GM21390 (cell line): Measurements from ENCODE around the gene LRIG1.
A peak's percentile ranks its signal among the peaks of the same experiment; 100 is the strongest.

Experiments used
- ATAC-seq: cut with Tn5 transposase; IDR thresholded peaks from one replicate; pipeline ENCODE4 v1.9.1; 2021; ENCODE audit not compliant: unreplicated experiment

Gene LRIG1

DNA sequence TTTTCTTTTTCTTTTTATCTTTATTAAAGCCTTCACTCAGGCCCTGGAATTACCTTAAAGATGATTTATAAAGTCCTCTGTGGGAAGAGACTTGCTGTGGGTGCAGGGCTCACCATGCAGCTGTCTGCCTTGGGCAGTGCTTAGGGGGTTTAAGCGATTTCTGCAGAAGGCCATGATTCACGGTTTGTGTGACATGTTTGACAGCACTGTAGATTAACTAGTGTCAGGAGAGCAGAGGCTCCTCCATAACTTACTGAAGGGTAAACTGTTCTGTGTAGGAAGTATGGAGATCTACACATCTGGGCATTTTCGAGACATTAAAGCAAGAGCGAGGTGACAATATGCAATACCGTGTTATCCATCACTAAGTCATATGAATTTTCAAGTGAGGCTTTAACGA is 137.7 kb downstream of the LRIG1 start:
- ATAC-seq = no peak

DNA sequence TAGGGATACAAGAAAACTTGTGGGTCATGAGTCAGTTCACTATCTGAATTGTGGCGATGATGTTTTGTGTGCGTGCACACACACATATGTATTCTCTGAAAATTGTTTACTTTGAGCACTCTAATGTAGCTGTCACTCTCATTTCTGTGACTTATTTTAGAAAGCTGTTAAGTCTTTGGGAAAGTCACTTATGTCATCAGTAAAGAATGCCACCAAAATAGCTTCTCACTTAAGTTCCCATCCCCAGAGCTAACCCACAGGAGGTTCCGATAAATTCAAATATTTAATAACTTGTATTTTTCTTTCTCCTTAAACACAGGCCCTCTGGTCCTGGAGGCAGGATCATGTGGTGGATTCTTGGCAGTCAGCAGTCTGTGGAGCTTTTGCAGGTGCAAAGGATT is 138.3 kb downstream of the LRIG1 start:
- ATAC-seq = no peak

DNA sequence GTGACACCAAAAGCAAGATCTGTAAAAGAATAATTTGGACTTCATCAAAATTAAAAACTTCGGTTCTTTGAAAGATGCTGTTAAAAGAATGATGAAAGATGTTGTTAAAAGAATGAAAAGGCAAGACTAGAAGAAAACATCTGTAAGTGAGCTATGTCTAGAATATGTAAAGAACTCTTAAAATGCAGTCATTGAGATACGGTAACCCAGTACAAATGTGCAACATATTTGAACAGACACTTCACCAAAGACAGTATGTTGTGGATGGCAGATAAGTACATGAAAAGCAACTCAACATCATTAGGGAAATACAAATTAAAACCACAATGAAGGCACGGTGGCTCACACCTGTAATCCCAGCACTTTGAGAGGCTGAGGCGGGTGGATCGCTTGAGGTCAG is 139.5 kb downstream of the LRIG1 start:
- ATAC-seq = no peak

- ATAC-seq = no peak
These were observed 144.8 kb downstream of the LRIG1 start for GRCh38 chr3:66355997-66356396.

GRCh38 chr3:66355394-66355793 is 145.4 kb downstream of the LRIG1 start:
- peak; percentile 67 for ATAC-seq

DNA sequence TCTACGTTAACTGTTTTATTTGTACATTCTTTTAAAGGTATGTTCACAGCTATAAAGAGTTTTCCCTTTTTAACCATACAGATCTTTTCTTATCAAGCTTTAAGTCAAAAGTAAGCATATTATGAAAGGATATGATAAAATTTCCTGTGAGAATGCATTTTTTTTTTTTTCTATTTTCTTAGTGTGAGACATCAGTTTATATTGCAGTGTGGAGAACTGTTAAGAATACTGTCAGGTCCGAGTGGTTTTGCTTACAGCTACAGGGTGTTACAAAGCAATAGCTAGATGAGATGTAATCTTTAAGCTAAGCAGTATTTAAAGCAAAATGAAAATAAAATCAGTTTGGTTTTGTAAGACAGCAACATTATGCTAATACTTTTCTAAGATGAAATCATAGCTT is 146.8 kb downstream of the LRIG1 start:
- ATAC-seq = no peak

DNA sequence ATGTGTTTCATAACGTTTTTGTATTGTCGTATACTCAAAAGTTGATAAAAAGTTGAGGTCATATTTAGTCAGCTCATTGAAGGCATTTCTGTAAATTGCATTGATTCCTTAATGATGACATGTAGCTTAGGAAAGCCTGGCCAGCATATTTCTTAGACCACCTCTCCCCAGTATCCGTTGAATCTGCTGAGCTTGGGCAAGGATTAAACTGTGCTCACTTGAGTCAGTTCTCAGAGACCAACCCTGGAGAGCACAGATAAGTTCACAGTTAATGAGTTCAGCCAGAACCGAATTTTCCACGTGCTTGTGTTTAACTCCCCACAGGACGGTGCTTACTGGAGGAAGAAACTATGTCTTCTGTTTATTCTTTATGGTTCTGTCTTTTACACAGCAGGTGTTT is 147.3 kb downstream of the LRIG1 start:
- ATAC-seq = no peak

GRCh38 chr3:66353039-66353438 is 147.8 kb downstream of the LRIG1 start:
- no peak for ATAC-seq

DNA sequence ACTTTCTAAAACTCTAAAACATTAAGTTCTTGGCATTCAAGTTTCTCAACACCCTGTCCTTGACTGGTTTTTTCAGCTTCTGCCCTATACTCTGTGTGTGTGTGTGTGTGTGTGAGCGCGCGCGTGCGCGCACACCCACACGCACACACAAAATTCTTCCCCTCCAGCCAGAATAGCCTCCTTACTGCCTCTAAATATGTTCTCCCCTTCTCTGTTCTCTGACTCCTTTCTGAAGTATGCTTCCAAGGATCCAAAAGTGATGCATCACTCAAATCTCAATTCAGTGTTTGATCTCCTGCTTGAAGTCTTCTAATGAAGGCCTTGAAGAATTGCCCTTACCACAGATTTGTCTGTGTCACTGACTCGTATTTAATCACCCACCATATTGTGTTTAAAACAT is 150.2 kb downstream of the LRIG1 start:
- ATAC-seq = no peak

DNA sequence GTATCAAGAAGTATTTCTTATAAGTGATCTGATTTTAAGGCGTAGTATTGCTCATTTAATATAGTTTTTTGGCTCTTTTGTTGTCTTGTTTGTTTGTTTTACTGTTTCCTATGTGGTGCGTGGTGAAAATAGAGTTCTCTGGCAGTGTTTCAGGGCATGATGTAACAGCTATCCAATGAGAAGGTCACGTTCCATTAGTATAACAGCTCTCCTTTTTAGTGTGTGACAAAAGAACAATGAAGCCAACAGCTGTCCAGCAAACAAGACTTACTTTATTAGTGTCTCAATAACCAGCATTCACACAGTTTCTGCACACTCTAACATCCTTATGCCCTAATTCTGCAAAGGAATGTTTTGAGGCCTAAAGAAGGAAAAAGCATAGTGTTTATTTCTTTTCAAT is 152.1 kb downstream of the LRIG1 start:
- ATAC-seq = no peak

GRCh38 chr3:66344848-66345578 is 155.8 kb downstream of the LRIG1 start:
- no peak for ATAC-seq

- no peak for ATAC-seq
These were observed 156.4 kb downstream of the LRIG1 start for GRCh38 chr3:66344391-66344811.

- ATAC-seq = no peak
These were observed 158.0 kb downstream of the LRIG1 start for GRCh38 chr3:66342717-66343356.

DNA sequence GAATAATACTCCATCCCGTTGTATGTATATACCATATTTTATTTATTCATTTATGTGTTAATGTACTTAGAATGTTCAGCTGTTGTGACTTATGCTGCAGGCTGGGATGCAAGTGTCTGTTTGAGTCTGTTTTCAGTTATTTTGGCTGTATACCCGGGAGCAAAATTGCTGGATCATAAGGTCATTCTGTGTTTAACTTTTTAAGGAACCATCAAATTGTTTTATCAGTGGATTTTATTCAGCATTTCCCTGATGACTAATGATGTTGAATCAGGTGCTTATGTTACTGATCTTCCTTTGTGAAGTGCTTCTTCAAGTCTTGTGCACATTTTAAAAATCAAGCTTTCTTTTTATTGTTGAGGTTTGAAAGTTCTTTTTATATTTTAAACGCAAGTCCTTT is 161.9 kb downstream of the LRIG1 start:
- no peak for ATAC-seq

DNA sequence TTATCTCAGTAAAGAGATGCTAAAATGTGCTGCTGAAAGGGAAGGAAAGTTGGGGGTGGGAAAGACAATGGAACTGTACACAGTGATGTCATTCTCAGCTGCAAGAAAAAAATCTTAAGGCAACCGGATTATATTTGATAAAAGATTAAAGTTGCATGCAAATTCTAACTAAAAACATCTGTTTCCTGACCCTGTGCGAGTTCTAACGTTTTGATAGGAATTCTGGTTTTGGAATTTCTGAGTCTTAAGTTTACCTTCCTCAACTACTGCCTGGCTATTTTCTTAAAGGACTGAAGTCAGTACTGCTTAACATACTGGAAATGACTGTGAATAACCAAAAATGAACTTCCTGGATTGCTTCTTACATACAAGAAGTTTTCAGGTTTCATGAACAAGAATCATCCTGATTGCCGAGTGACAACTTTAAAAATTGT is 164.5 kb downstream of the LRIG1 start:
- no peak for ATAC-seq

DNA sequence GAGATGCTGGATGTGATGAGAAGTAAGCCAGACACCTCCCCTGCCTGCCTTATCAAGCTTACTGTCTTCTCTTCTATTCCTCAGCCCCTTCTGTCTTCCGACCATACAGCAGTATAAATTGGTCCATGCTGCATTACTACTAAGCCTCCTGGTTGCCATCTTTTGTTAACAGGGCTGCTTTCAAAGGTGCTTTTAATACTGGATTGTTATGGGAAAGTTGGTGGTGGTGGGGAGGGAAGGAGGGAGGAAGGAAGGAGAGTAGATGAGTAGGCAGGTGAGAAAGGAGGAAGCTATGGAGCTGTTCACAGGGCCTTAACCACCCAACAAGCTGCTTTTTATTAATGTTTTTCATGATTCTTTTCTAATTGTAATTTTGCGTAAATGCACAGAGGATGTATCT is 165.2 kb downstream of the LRIG1 start:
- no peak for ATAC-seq
